H1 (cell line): Measurements from ENCODE around the gene MACROD2. TPM values are rescaled to one million over a fixed set of nuclear protein-coding genes. Genes with fewer than 3 reads are reported as not detected.

Experiments used
- CTCF ChIA-PET: fragments of 300-600 bp; sonication (Branson Sonifier 250); formaldehyde crosslinking; loops from one replicate; lab custom pipeline; 2021; ENCODE audit not compliant: partially characterized antibody; lab: Charles Lee
- POLR2A ChIA-PET: fragments of 300-600 bp; sonication (Branson Sonifier 250); formaldehyde crosslinking; loops from one replicate; lab custom pipeline; 2021; ENCODE audit warnings: inconsistent platforms; ENCODE audit not compliant: partially characterized antibody; lab: Charles Lee
- DNase-seq, 2 experiments: peaks; one replicate each; pipeline versions ENCODE4 v3.0.0 to v3.0.0-alpha.2; 2010 to 2022; ENCODE audit warnings: low spot score in 2 of 2, low read depth in 1 of 2, mixed read lengths in 1 of 2
- FAIRE-seq: peaks from 2 replicates; lab custom pipeline; 2011; peaks lifted over from hg19 to GRCh38; lab: Jason Lieb, UNC
- H2AFZ ChIP-seq: 2 replicates; pipeline ENCODE4 v1.8.1; 2012; ENCODE audit warnings: low read length, inconsistent platforms
- H2AK5ac ChIP-seq: 2 replicates; pipeline ENCODE4 v1.6.1; 2013; ENCODE audit warnings: low read depth, low read length
- H2BK120ac ChIP-seq: replicated peaks from 2 replicates; pipeline ENCODE3; 2013; ENCODE audit warnings: low read depth, low read length, inconsistent platforms
- H2BK12ac ChIP-seq: 2 replicates; pipeline ENCODE4 v1.6.1; 2013; ENCODE audit warnings: low read depth, low read length
- H2BK15ac ChIP-seq: 2 replicates; pipeline ENCODE4 v1.6.1; 2013; ENCODE audit warnings: low read length
- H2BK20ac ChIP-seq: 2 replicates; pipeline ENCODE4 v1.6.1; 2013; ENCODE audit warnings: low read length
- H2BK5ac ChIP-seq: 2 replicates; pipeline ENCODE4 v1.6.1; 2013; ENCODE audit warnings: low read depth, low read length
- H3K14ac ChIP-seq: 2 replicates; pipeline ENCODE4 v1.6.1; 2013; ENCODE audit warnings: inconsistent platforms; ENCODE audit not compliant: insufficient read length
- H3K18ac ChIP-seq: 2 replicates; pipeline ENCODE4 v1.6.1; 2013; ENCODE audit warnings: low read length; ENCODE audit errors: extremely low read depth
- H3K23ac ChIP-seq: 2 replicates; pipeline ENCODE4 v1.6.1; 2013; ENCODE audit warnings: inconsistent platforms; ENCODE audit not compliant: insufficient read length
- H3K23me2 ChIP-seq: 2 replicates; pipeline ENCODE4 v1.6.1; 2013; ENCODE audit warnings: low read depth, low read length
- H3K27ac ChIP-seq: 2 replicates; pipeline ENCODE4 v1.6.1; 2011; ENCODE audit warnings: low read depth, low read length, inconsistent platforms
- H3K27me3 ChIP-seq, 4 experiments: replicated peaks in 1 of 4; 1 replicate in 1 of 4; 2 replicates in 3 of 4; pipeline versions ENCODE4 v1.6.1 to v1.8.1; 2011 to 2013; ENCODE audit warnings: low read length in 3 of 4, mild to moderate bottlenecking in 3 of 4, inconsistent platforms in 2 of 4, mixed read lengths in 2 of 4, moderate library complexity in 1 of 4; ENCODE audit not compliant: control insufficient read depth in 3 of 4, insufficient read depth in 3 of 4; ENCODE audit errors: extremely low read depth in 1 of 4
- H3K36me3 ChIP-seq, 4 experiments: 2 replicates each; pipeline versions ENCODE4 v1.6.1 to v1.8.1; 2011 to 2013; ENCODE audit warnings: mild to moderate bottlenecking in 4 of 4, low read length in 3 of 4, moderate library complexity in 2 of 4, control low read depth in 1 of 4, inconsistent platforms in 1 of 4; ENCODE audit not compliant: insufficient read depth in 4 of 4, control insufficient read depth in 2 of 4
- H3K4ac ChIP-seq: replicated peaks from 2 replicates; pipeline ENCODE3; 2013; ENCODE audit warnings: low read length, low read depth, mixed read lengths, inconsistent platforms; ENCODE audit not compliant: insufficient read length
- H3K4me1 ChIP-seq, 4 experiments: replicated peaks in 1 of 4; 1 replicate in 1 of 4; 2 replicates in 3 of 4; pipeline versions ENCODE4 v1.6.1 to v1.8.1; 2011 to 2013; ENCODE audit warnings: low read length in 3 of 4, inconsistent platforms in 2 of 4, mixed read lengths in 1 of 4; ENCODE audit not compliant: insufficient read depth in 4 of 4, control insufficient read depth in 3 of 4
- H3K4me2 ChIP-seq, 2 experiments: 2 replicates each; pipeline versions ENCODE4 v1.6.1 to v1.8.1; 2011 to 2013; ENCODE audit warnings: low read depth in 2 of 2, low read length in 2 of 2, control low read depth in 1 of 2, inconsistent platforms in 1 of 2, mild to moderate bottlenecking in 1 of 2; ENCODE audit not compliant: insufficient read depth in 1 of 2
- H3K4me3 ChIP-seq, 4 experiments: fragments of 200-600, 300-600 bp in 1 of 4; sonication (generic), shearing (Covaris generic), sonication (Bioruptor Twin) in 1 of 4; 2 replicates each; pipeline versions ENCODE4 v1.5.1 to v1.8.1; 2011 to 2016; ENCODE audit warnings: low read length in 4 of 4, low read depth in 3 of 4, control low read depth in 2 of 4, inconsistent platforms in 2 of 4, mild to moderate bottlenecking in 2 of 4, mixed read lengths in 1 of 4, moderate library complexity in 1 of 4; ENCODE audit not compliant: insufficient read depth in 2 of 4; ENCODE audit errors: extremely low read depth in 1 of 4
- H3K56ac ChIP-seq: replicated peaks from 2 replicates; pipeline ENCODE3; 2013; ENCODE audit warnings: low read depth, mild to moderate bottlenecking, mixed read lengths, low read length, inconsistent platforms; ENCODE audit not compliant: insufficient read length
- H3K79me1 ChIP-seq: 2 replicates; pipeline ENCODE4 v1.6.1; 2013; ENCODE audit warnings: low read depth, low read length, control low read depth
- H3K79me2 ChIP-seq, 2 experiments: 2 replicates each; pipeline versions ENCODE4 v1.6.1 to v1.8.1; 2012 to 2013; ENCODE audit warnings: low read length in 2 of 2, mild to moderate bottlenecking in 2 of 2, inconsistent platforms in 1 of 2; ENCODE audit not compliant: insufficient read depth in 2 of 2, control insufficient read depth in 1 of 2
- H3K9ac ChIP-seq, 4 experiments: replicated peaks in 1 of 4; 1 replicate in 1 of 4; 2 replicates in 3 of 4; pipeline versions ENCODE4 v1.6.1 to v1.8.1; 2011 to 2013; ENCODE audit warnings: low read depth in 3 of 4, low read length in 3 of 4, control low read depth in 2 of 4, mild to moderate bottlenecking in 2 of 4, moderate library complexity in 2 of 4, inconsistent platforms in 1 of 4; ENCODE audit errors: extremely low read depth in 1 of 4
- H3K9me3 ChIP-seq, 2 experiments: 2 replicates each; pipeline versions ENCODE4 v1.6.1 to v1.8.1; 2012 to 2013; ENCODE audit warnings: mild to moderate bottlenecking in 2 of 2, moderate library complexity in 2 of 2, control low read depth in 1 of 2, inconsistent platforms in 1 of 2, low read depth in 1 of 2, low read length in 1 of 2, mixed read lengths in 1 of 2; ENCODE audit not compliant: insufficient read depth in 2 of 2
- H4K20me1 ChIP-seq, 2 experiments: replicated peaks in 1 of 2; 2 replicates each; pipeline versions ENCODE3 to v1.8.1; 2011 to 2013; ENCODE audit warnings: inconsistent platforms in 2 of 2, low read length in 2 of 2, mild to moderate bottlenecking in 1 of 2; ENCODE audit not compliant: insufficient read depth in 2 of 2, control insufficient read depth in 1 of 2
- H4K5ac ChIP-seq: 2 replicates; pipeline ENCODE4 v1.6.1; 2013; ENCODE audit warnings: low read length, low read depth, mixed read lengths, inconsistent platforms; ENCODE audit not compliant: insufficient read length
- H4K8ac ChIP-seq: 2 replicates; pipeline ENCODE4 v1.8.0; 2013; ENCODE audit warnings: mild to moderate bottlenecking, moderate library complexity, low read length, inconsistent platforms; ENCODE audit not compliant: insufficient read depth; ENCODE audit errors: extremely low read depth
- H4K91ac ChIP-seq: replicated peaks from 2 replicates; pipeline ENCODE3; 2013; ENCODE audit warnings: low read length, mixed read lengths, inconsistent platforms; ENCODE audit not compliant: insufficient read length
- CBX8 ChIP-seq: fragments of 300-800, 300-1000 bp; sonication (generic); IDR thresholded peaks from 2 replicates; pipeline ENCODE4 v1.7.1; 2016; ENCODE audit warnings: low read depth, low read length, borderline replicate concordance
- EZH2 ChIP-seq: fragments of 200-600 bp; sonication (generic); IDR thresholded peaks from 2 replicates; pipeline ENCODE4 v1.7.1; 2012; ENCODE audit warnings: low read depth, mild to moderate bottlenecking, moderate library complexity, low read length, inconsistent platforms; ENCODE audit not compliant: severe bottlenecking
- HDAC2 ChIP-seq, 2 experiments: fragments of 300-600 bp in 1 of 2; sonication (generic) in 1 of 2; IDR thresholded peaks; 2 replicates each; pipeline ENCODE4 v1.6.1; 2011 to 2012; ENCODE audit warnings: low read depth in 2 of 2, low read length in 2 of 2, mild to moderate bottlenecking in 2 of 2, moderate library complexity in 2 of 2, borderline replicate concordance in 1 of 2, inconsistent platforms in 1 of 2
- POLR2AphosphoS5 ChIP-seq: IDR thresholded peaks from 2 replicates; pipeline ENCODE4 v1.6.1; 2011; ENCODE audit warnings: low read depth, low read length
- RFX5 ChIP-seq: IDR thresholded peaks from 2 replicates; pipeline ENCODE4 v1.6.1; 2011; ENCODE audit warnings: low read depth, low read length, improper control_type of control experiment, borderline replicate concordance
- SIRT6 ChIP-seq: IDR thresholded peaks from one replicate; pipeline ENCODE4 v1.7.1; 2012; ENCODE audit warnings: low read length, inconsistent platforms
- SP1 ChIP-seq: IDR thresholded peaks from 2 replicates; pipeline ENCODE4 v1.6.1; 2011; ENCODE audit warnings: low read depth, low read length
- TAF1 ChIP-seq: IDR thresholded peaks from 2 replicates; pipeline ENCODE4 v1.6.1; 2011; ENCODE audit warnings: mild to moderate bottlenecking, low read depth, low read length
- YY1 ChIP-seq: IDR thresholded peaks from 2 replicates; pipeline ENCODE4 v1.6.1; 2011; ENCODE audit warnings: low read depth, mild to moderate bottlenecking, low read length
- WGBS, 2 experiments: shearing (Covaris generic) in 1 of 2; methylation state at CpG; one replicate each; pipeline versions ENCODE4 v1.1.6 to v1.1.7; 2013 to 2015; ENCODE audit warnings: low lambda C conversion rate in 2 of 2, mixed read lengths in 2 of 2, inconsistent platforms in 1 of 2, low coverage in 1 of 2, missing lambda C conversion rate in 1 of 2; ENCODE audit not compliant: insufficient replicate concordance in 2 of 2, insufficient coverage in 1 of 2, insufficient read length in 1 of 2; ENCODE audit errors: extremely low coverage in 1 of 2, missing lambda C conversion rate in 1 of 2; 5-methylcytosine and 5-hydroxymethylcytosine counted together
- polyA plus RNA-seq, 7 experiments: library from polyadenylated mRNA; depleted of rRNA in 3 of 7; stranded (reverse) in 5 of 7; unstranded in 2 of 7; fragments of >200 nt in 5 of 7; fragments of 200-250 nt in 2 of 7; gene quantifications; 1 replicate in 5 of 7; 2 replicates in 1 of 7; 4 replicates in 1 of 7; pipeline versions ENCODE4 v1.2.1 to v1.2.3, GENCODE V29; 2011 to 2013; ENCODE audit warnings: missing spikeins in 2 of 7, mixed read lengths in 2 of 7
- total RNA-seq: library from RNA; stranded (reverse); fragmentation: NEBNext Ultra II Directional; extraction: Animal tissue kit (Norgen Biotek cat#: 25700); gene quantifications from 2 replicates; pipeline ENCODE4 v1.2.1, GENCODE V29; 2021
- TF ChIP-seq, protein P1 (sequence below): IDR thresholded peaks from 2 replicates; pipeline ENCODE4 v1.6.1; 2011; ENCODE audit warnings: low read length, improper control_type of control experiment
- TF ChIP-seq, protein P2 (sequence below): IDR thresholded peaks from 2 replicates; pipeline ENCODE4 v1.6.1; 2012; ENCODE audit warnings: inconsistent platforms

MACROD2 gene
- total and polyA plus RNA-seq, 2 of the 8 experiments (the other 6 are each of a cell fraction or from before 2014, with no cell fraction given) = 0.70 to 3.9 TPM

DNA sequence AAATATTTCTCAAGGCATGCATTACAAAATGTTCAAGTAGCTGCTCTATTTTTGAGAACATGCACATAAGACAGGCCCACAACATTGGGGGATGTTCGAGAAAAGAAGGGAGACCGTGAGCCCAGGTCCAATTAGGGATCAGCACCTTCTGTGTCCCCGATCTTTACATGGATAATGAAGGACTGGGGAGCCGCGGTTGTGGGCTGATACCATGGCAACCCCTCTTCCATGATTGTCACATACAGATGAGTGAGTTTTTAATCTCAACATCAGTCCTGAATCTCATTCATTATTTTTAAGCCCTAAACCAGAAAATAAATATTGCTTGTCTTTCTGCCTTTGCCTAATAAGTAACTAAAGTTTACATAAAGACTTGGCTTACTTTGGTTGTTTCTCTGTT lies 1642.2 kb downstream of the MACROD2 start:
- H3K4ac ChIP-seq = no peak overlapping the region
- H3K27ac ChIP-seq = no peak overlapping the region
- peak overlapping the region; percentile 88 for H2BK12ac ChIP-seq
- ChIA-PET CTCF (interaction anchor here (1.0 to 1.7 kb wide), 3 partner anchors 8 to 17 kb away, joined by 5 to 9 read pairs (median 5); no protein-coding TSS in a partner anchor), POLR2A (interaction anchor here (1.4 kb wide), 1 partner anchor 10 kb away, joined by 4 read pairs; no protein-coding TSS in a partner anchor)
- WGBS, 2 experiments = 91% methylated on average over 5 of the region's 5 CpGs; no CpG with 5 or more reads in 1 of the 2 experiments
- FAIRE-seq = no peak
- H4K20me1 ChIP-seq = no peaks in the 10 kb centered on the region
- H3K4me2 ChIP-seq = no peak overlapping the region
- H2BK120ac ChIP-seq = no peak overlapping the region
- no peak overlapping the region for H2BK20ac ChIP-seq
- H3K18ac ChIP-seq = no peak overlapping the region; the same call in 1 of the 2 replicates
- no peaks in the 10 kb centered on the region; the same call in 1 of the 2 replicates for H3K23me2 ChIP-seq
- no peak overlapping the region for H4K5ac ChIP-seq
- no peak overlapping the region for H3K4me3 ChIP-seq
- H3K23ac ChIP-seq = no peak overlapping the region
- DNase-seq = no peak
- no peak overlapping the region for H4K8ac ChIP-seq
- no peaks in the 10 kb centered on the region; a peak in 1 of 8 replicates for H3K36me3 ChIP-seq
- H3K79me1 ChIP-seq = no peaks in the 10 kb centered on the region
- no peak overlapping the region for H3K56ac ChIP-seq
- H2AFZ ChIP-seq = no peak overlapping the region
- H2BK5ac ChIP-seq = no peak overlapping the region
- no peak overlapping the region for H2AK5ac ChIP-seq
- H3K4me1 ChIP-seq = peaks cover 0 to 18% (median 4%) of the 10 kb centered on the region in 4 experiments; a peak in 5 of 7 replicates
- no peak overlapping the region for H3K14ac ChIP-seq
- no peak overlapping the region for H4K91ac ChIP-seq
- peaks cover 5 to 8% of the 10 kb centered on the region in 2 experiments; a peak in 2 of 4 replicates for H3K9me3 ChIP-seq
- H3K9ac ChIP-seq = no peak overlapping the region
- H2BK15ac ChIP-seq = no peak overlapping the region; the same call in 1 of the 2 replicates
- no peaks in the 10 kb centered on the region for H3K27me3 ChIP-seq
- no peaks in the 10 kb centered on the region for H3K79me2 ChIP-seq
- TF ChIP-seq SP1 (no peak), CBX8 (no peak), YY1 (no peak), POLR2AphosphoS5 (no peak), TAF1 (no peak), EZH2 (no peak), SIRT6 (no peak), RFX5 (no peak), HDAC2 (IDR thresholded peaks at IDR 0.05; ENCODE audit: borderline replicate concordance in 1 of 2, low read depth in 2 of 2, low read length in 2 of 2) (no peak)
- TF ChIP-seq, protein P1, sequence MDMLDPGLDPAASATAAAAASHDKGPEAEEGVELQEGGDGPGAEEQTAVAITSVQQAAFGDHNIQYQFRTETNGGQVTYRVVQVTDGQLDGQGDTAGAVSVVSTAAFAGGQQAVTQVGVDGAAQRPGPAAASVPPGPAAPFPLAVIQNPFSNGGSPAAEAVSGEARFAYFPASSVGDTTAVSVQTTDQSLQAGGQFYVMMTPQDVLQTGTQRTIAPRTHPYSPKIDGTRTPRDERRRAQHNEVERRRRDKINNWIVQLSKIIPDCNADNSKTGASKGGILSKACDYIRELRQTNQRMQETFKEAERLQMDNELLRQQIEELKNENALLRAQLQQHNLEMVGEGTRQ = no peak
- TF ChIP-seq, protein P2, sequence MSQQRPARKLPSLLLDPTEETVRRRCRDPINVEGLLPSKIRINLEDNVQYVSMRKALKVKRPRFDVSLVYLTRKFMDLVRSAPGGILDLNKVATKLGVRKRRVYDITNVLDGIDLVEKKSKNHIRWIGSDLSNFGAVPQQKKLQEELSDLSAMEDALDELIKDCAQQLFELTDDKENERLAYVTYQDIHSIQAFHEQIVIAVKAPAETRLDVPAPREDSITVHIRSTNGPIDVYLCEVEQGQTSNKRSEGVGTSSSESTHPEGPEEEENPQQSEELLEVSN = no peak
